NCI-H2171 (cell line): ENCODE measurements around the gene OR5H6.
"Not testable (repeated sequence)": the region's sequence is repeated elsewhere in the genome, so short reads cannot be mapped to it uniquely, and the experiment has no call there.

ENCODE experiments used
- DNase-seq: peaks from one replicate; lab custom pipeline; 2025; lab: John Stamatoyannopoulos, UW

OR5H6 gene

GRCh38 chr3:98263944-98264343 is at the start of gene OR5H6:
TSS of gene OR5H6 (plus strand) at chr3:98264244. CDS start at chr3:98264333, 89 bp downstream.
- no peak for DNase-seq

GRCh38 chr3:98215051-98215450 is 49.0 kb upstream of the OR5H6 start:
- no peak for DNase-seq

- no peak for DNase-seq
These were observed 40.0 kb upstream of the OR5H6 start for GRCh38 chr3:98223907-98224672.

GRCh38 chr3:98232489-98232888 is 31.6 kb upstream of the OR5H6 start:
- no peak for DNase-seq

- DNase-seq, result no peak
These were observed 30.6 kb upstream of the OR5H6 start for GRCh38 chr3:98233468-98233867.

GRCh38 chr3:98240131-98240530 is 23.9 kb upstream of the OR5H6 start:
- no peak for DNase-seq

- DNase-seq, result no peak
These were observed 21.9 kb upstream of the OR5H6 start for GRCh38 chr3:98242155-98242554.

- DNase-seq, result no peak
These were observed 20.2 kb upstream of the OR5H6 start for GRCh38 chr3:98243843-98244242.

GRCh38 chr3:98246142-98246541 is 17.9 kb upstream of the OR5H6 start:
- DNase-seq, result no peak

GRCh38 chr3:98256026-98256425 is 8.0 kb upstream of the OR5H6 start:
- DNase-seq, result not testable (repeated sequence)

GRCh38 chr3:98259707-98260106 is 4.3 kb upstream of the OR5H6 start:
- DNase-seq, result no peak

- no peak for DNase-seq
These were observed 2.0 kb upstream of the OR5H6 start for GRCh38 chr3:98262046-98262445.

- no peak for DNase-seq
These were observed 5.8 kb downstream of the OR5H6 start for GRCh38 chr3:98269846-98270245.

GRCh38 chr3:98272126-98272525 is 8.1 kb downstream of the OR5H6 start:
- no peak for DNase-seq

- DNase-seq, result no peak
These were observed 10.9 kb downstream of the OR5H6 start for GRCh38 chr3:98274914-98275313.

GRCh38 chr3:98282205-98282604 is 18.2 kb downstream of the OR5H6 start, which contains the start of gene OR5H2:
TSS of gene OR5H2 (plus strand) at chr3:98282505. CDS start at chr3:98282903, 398 bp downstream.
- no peak for DNase-seq

GRCh38 chr3:98290916-98291315 is 26.9 kb downstream of the OR5H6 start:
- no peak for DNase-seq

GRCh38 chr3:98291332-98291957 is 27.4 kb downstream of the OR5H6 start:
- no peak for DNase-seq
